ENCODE measurements around the gene GRB10.

DNA sequence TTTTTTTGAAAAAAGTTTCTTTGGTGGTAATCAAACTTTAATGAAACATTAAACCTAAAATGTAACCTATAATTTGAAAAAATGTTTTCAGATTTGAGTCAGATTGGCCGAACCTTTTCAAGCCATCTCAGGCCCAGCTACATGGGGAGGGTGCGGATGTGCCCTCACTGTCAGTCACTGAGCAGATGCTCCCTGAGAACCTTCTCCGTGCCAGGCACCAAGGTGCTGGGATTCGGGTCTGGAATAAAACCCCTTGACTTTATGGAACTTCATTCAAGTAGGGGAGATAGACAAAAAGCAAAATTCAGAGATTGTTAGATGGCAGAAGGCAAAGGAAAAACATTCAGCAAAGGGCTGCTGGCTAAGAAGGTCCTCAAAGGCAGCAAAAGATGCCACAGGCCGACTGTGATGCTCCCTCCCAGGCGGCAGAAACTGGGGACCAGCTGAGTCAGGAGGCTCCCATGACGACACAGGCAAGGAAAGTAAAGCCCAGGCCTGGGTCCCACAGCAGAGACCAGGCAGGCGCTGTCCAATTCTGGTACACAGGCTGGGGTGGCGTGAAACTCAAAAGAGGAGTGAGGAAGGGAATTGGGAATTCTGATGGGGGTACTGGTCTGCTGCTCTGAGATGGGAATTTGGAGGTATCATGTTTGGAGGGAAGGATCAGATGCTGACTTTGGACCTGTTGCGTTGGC, 135.3 kb downstream of the GRB10 start:
- TF ChIP-seq POLR2A (IDR thresholded peaks at IDR 0.05; ENCODE audit: low read length): no peak
- no peak for TF ChIP-seq GATA1 (IDR thresholded peaks at IDR 0.05; ENCODE audit: low read depth, low read length)

Measured in erythroblast (primary cell).